Fibroblast of lung (primary cell): ENCODE results near the gene DNAH17.

ENCODE experiments used
- EZH2 ChIP-seq: IDR thresholded peaks from 2 replicates; pipeline ENCODE4 v1.5.1; 2012; ENCODE audit warnings: low read length, control low read depth, mild to moderate bottlenecking; ENCODE audit errors: missing control alignments
- TF ChIP-seq, protein P1 (sequence below), 2 donors: IDR thresholded peaks in 1 of 2; conservative IDR thresholded peaks in 1 of 2; 1 replicate in 1 of 2; 2 replicates in 1 of 2; pipeline ENCODE4 v1.5.1; 2011 to 2012; ENCODE audit warnings: low read length in 2 of 2, control low read depth in 1 of 2, inconsistent platforms in 1 of 2, low read depth in 1 of 2, mild to moderate bottlenecking in 1 of 2

GRCh38 chr17:78488156-78488555 lies 89.0 kb downstream of the DNAH17 start:
- TF ChIP-seq, protein P1, sequence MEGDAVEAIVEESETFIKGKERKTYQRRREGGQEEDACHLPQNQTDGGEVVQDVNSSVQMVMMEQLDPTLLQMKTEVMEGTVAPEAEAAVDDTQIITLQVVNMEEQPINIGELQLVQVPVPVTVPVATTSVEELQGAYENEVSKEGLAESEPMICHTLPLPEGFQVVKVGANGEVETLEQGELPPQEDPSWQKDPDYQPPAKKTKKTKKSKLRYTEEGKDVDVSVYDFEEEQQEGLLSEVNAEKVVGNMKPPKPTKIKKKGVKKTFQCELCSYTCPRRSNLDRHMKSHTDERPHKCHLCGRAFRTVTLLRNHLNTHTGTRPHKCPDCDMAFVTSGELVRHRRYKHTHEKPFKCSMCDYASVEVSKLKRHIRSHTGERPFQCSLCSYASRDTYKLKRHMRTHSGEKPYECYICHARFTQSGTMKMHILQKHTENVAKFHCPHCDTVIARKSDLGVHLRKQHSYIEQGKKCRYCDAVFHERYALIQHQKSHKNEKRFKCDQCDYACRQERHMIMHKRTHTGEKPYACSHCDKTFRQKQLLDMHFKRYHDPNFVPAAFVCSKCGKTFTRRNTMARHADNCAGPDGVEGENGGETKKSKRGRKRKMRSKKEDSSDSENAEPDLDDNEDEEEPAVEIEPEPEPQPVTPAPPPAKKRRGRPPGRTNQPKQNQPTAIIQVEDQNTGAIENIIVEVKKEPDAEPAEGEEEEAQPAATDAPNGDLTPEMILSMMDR (conservative IDR thresholded peaks at IDR 0.05 in 1 of 2, IDR thresholded peaks at IDR 0.05 in 1 of 2; ENCODE audit: low read depth in 1 of 2, low read length in 2 of 2) = no peak
- no peak for TF ChIP-seq EZH2
